ENCODE results near the gene TRMT11. TPM values are rescaled to one million over a fixed set of nuclear protein-coding genes. Genes with fewer than 3 reads are reported as not detected.
"Not testable (repeated sequence)": the region's sequence is repeated elsewhere in the genome, so short reads cannot be mapped to it uniquely, and the experiment has no call there.

The TRMT11 gene
- 18.1 and 19.8 TPM in 2 replicates for total RNA-seq

DNA sequence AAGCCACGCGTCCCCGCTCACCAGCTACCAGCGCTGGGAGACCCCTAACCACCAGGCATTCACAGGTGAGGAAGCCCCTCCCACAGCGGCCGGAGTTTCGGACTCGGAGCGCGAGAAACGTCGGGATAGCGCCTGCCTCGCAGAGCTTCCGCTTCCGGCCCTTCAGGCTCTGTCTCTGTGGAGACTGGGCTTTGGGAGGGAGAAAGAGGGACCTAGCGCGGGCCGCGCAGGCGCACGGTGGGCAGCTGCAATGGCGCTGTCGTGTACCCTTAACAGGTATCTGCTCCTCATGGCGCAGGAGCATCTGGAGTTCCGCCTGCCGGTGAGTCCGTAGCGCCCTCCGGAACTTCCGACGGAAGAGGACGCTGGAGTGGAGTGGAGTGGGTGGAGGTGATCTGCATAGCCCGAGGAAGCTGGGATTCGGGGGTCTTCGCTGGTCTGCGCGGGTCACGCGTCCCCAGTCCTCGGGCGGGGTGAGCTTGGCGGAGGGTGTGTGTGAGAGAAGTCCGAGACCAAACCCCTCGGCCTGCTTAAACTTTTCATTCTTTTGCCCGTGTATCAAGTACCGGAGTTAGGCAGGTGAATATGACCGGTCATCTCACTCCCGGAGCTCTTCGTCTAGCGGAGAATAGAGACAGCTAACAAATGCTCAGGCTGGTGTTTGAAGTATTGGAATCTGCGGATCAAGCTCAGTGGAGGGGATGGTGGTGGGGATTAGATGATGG, at the start of gene TRMT11:
Gene TRMT11, plus strand, starts transcription at position 240 of the 725 bp plus-strand sequence. Its CDS starts 11 bp downstream, at position 251.
- intact Hi-C loops (cut with micrococcal nuclease) = loop anchor here (1.0 to 2.0 kb wide), 4 partner anchors 29 to 206 kb away; no protein-coding TSS in a partner anchor

DNA sequence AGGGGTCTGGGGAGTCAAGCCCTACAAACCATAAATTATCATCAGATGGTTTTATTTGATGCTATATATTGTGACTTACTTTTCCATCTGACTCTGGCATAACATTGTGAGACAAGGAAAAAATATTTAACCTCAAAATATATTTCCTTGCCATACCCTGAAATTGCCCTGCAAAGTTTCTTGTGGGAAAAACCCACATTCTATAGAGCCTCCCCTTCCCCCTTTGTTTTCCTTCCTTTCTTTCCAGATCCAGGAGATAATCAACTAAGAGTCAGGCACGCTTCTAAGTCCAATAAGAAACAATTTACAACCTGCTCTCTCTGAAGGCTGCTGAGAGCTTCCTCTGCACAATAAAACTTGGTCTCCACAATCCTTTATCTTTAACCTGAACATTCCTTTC, 47.3 kb upstream of the TRMT11 start:
- intact Hi-C loops (cut with micrococcal nuclease) = no loop called here

DNA sequence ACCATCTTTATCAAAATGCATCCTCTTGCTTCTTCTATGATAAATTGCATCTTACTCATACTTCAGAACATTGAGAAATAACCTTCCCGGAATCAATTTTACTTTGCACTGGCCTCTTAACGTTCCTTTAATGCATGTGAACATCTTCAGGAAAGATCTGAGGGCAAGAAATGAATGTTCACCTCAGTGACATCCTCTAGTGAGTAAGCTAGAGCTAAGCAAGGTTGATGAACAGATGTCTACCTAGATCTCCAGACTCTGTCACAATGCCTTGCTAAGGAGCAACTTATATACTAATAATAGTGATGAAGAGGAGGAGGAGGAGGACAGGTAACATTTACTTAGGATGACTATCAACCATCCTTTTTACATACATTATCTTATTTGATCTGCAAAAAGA, 46.5 kb upstream of the TRMT11 start:
- intact Hi-C loops (cut with micrococcal nuclease) = no loop called here

DNA sequence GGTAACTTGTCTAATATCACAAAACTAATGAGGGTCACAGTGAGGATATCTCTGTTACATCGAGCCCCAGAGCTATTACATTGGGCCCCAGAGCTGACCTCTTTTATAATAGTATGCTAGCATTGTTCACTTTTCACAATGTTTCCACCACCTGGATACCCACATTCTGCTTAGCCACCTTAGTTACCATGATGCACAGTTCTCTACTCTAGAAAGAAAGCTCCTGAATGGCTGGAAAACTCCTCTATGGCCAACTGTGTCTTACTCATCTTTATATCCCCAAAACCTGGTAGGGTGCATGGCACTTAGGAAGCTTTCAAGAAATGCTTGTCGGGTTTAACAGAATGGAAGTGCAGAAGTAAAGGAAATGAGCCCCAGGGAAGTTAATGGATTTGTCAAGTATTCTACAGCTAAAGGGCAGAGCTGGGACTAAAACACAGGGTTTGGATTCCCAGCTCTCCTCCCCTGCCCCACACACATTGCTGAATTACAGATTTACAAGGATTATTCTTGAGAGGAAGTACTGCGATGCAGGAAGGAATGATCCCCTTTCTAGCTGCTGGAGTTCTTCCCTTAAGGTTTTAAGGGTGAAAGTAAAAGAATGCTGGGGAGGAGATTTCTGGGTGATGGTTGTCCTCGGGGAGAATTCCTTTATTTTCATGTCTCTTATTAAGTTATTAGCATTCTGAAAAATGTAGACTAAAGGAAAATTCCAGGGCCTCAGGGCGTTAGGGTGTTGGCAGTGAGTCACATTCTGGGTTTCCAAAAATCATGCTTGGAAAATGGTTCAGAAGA, 45.9 kb upstream of the TRMT11 start:
- intact Hi-C loops (cut with micrococcal nuclease) = no loop called here

DNA sequence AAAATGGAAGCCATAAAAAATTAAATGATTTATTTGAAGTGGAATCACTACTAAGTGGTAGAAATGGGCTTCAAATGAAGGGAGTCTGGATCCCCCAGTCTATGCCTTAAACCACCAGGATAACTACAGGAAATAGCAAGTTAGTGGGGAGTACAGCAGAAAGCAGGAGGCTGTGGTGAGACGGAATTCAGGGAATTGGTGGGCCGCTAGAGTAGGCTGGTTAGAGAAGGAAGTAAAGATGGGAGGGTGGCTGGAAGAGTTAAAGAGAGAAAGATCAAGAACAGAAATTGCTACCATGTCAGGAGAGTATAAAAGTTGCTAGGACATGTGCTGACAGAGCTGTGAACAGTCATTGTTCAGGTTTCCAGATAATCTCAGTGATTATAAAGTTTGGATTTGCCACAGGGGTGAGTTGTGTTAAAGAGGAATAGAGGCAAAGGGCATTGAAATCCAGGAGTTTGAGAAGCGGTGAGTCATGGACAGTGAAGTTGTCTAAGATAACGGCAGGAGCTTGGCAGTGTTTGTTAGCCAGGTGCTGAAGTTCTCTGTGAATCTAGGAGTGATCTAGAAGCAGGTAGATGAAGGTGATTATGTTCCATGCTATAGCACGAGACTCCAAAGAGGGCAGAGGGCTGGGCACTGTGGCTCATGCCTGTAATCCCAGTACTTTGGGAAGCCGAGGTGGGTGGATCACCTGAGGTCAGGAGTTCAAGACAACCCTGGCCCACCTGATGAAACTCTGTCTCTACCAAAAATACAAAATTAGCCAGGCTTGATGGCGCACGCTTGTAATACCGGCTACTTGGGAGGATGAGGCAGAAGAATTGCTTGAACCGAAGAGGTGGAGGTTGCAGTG, 43.4 kb upstream of the TRMT11 start:
- intact Hi-C loops (cut with micrococcal nuclease) = no loop called here

DNA sequence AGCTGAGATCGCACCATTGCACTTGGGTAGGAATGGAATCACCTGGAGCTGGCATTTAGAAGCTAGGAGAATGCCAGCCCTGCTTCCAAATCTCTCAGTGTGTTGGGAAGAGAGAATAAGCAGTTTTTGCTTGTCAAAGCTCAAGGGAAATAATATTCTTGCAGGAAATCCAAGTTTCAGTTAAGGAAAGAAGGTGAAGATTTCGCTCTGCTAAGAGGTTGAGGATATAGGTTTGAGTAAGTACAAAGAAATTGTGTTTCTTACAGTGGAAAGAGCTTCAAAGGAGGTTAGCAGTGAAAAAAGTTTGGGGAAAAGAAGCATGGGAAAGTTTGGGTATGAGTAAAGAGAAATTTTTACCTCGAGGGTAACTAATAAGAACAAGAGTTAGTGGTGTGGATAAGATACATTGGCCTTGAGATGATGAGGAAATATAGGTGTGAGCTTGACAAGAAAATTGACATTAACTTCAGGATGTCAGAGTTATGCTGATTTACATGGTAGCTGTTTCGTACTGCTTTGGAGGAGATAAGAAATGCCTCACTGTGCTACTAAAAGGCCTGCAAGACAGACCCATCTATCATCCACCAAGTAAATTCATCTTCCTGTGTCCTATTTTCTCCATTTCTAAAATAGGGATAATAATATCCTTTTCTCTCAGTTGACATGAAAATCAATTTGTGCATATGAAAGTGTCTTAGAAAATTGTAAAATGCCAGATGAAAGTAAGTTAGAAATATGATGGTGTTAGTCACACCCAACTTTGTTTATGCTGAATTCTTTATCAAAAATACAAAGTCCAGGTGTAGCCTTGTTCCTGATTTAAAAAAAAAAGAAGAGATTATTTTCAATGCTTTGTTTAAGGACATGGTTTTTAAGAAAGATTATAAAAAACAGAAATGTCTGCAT, 42.6 kb upstream of the TRMT11 start:
- intact Hi-C loops (cut with micrococcal nuclease) = no loop called here

DNA sequence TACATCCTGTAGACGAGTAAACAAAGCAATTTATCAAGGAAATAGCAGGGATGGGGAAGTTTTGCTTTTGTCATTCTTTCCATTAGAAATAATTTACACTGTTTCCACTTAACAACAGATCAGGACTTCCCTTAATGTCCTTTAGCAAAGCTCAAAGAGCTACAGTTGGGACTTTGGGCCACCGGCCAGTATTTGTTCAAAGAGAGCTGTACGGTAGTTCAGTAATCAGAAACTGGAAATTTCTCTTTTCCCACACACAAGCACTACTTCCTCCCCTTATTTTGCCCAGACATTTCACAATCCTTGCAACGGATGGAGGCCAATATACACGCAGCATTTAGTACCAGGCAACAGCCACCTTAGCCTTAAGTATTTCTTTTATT, 41.9 kb upstream of the TRMT11 start:
- intact Hi-C loops (cut with micrococcal nuclease) = no loop called here

DNA sequence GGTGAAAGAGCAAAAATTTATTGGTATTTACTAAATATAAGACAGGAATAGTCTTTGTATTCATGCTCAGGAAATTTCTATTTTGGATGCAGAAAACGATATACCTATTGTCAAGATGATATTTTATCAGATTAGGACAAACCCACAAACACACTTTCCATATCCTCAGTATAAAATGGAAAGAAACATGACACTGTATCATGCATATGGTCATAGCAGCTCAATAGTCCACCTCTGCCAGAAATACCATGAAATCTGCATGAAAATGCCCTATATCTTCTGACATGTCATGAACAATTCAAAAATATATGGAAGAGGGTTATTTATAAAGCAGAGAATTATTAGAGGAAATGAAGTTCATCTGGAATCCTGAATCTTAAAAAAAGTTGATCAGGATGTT, 41.4 kb upstream of the TRMT11 start:
- intact Hi-C loops (cut with micrococcal nuclease) = no loop called here

DNA sequence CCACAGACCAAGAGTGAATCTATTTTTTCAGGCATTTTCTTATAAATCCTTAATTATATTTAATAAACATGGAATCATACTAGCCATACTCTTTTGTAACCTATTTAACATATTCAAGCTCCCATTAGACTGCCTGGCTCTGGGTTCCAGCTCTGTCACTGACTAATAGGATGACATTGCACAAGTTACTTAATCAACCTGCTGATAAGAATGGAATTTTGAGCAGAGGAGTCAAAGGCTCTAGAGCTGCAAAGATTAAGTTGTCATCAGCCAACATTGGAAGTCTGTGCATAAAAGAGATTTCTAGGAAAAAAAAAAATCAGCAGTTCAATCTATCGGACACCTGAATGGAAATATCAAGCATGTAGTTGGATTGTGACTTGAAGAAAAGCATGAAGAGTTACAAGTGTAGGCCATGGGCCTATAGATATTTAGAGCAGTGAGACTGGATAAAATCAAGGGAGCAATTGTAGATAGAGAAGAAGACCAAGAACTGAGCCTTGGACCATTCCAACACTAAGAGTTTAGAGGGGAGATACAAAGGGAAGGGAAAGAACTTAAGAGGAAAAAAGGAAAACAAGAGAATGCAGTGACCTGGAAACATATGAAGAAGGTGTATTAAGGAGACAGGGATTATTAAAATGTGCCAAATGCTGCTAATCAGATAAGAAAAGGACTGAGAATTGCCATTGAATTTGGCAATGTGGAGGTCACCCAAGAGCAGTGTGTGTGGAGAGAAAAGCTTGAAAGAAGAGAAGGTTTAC, 40.8 kb upstream of the TRMT11 start:
- intact Hi-C loops (cut with micrococcal nuclease) = no loop called here

DNA sequence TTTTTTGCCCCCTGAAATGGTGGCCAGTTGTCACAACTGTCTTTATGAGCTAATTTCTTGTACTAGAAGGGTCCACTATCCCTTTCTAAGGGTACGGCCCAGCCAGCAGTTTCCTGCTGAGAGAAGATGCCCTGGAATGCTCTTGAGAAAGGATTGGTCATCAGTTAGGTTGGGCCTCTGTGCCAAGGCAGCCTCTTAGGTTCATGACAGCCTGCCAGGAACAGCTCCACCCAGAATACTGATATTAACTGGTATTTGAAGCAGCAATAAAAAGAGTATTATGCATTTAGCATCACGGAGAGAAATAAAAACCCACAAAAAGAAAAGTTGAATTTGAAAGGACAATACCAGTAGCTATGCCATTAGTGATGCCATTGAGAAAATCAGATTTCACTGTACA, 38.7 kb upstream of the TRMT11 start:
- intact Hi-C loops (cut with micrococcal nuclease) = no loop called here

DNA sequence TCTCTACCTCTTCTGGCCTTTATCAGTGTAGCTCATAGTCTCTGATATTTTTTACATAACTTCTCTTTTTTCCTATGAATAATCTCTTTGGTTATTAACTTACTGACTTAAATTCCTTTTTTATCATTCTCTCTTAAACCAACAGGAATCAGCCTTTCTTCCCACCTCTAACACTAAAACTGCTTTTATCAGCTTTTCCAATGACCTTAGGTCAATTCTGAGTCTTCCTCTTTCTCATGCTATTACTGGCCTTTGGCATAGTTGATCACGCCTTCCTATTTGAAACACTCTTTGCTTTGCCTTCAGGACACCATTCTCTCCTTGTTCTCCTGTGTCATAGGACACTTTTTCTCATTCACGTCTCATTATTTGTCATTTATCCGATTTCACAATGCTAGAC, 37.9 kb upstream of the TRMT11 start:
- intact Hi-C loops (cut with micrococcal nuclease) = no loop called here

DNA sequence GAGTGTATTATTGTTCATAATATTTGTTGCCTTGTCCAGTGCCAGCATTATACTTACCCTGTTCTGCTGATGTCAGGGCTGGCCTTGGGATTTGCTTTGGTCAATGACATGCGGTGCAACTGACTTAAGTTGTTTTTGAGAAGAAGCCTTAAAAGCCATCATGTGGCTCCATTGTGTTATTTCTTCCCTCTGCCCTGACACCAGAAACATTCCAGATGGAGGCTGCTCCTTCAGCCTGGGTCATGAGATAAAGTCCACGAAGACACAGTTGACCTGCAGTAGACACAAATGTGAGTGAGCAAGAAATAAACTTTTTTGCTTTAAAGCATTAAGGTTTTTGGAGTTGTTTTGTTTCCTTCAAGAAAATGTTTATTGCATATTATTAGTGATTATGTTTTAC, 37.3 kb upstream of the TRMT11 start:
- intact Hi-C loops (cut with micrococcal nuclease) = no loop called here

DNA sequence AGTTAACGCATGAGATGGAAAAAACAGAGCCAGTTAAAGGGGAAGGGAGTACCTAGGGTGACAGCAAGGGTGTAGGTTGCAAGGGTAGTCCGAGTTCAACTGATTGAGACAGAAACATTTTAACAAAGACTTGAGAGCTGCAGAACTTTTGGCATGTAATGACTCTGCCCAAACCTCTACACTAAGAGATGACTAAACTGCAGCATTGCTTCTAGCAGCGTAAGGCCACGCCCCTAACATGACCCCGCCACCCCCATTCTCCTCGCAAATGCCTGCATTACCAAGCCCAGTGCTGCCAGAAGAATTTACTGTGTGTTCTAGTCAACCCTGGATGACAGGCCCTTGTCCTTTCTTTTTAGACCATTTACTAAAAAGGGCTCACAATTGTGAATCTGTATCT, 36.0 kb upstream of the TRMT11 start:
- intact Hi-C loops (cut with micrococcal nuclease) = no loop called here

DNA sequence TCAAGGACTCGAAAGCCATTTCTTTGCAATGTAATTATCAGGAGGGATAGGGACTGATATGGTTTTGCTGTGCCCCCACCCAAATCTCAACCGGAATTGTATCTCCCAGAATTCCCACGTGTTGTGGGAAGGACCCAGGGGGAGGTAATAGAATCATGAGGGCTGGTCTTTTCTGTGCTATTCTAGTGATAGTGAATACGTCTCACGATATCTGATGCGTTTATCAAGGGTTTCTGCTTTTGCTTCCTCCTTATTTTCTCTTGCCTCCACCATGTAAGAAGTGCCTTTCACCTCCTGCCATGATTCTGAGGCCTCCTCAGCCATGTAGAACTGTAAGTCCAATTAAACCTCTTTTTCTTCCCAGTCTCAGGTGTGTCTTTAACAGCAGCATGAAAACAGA, 35.6 kb upstream of the TRMT11 start:
- intact Hi-C loops (cut with micrococcal nuclease) = not testable (repeated sequence)

DNA sequence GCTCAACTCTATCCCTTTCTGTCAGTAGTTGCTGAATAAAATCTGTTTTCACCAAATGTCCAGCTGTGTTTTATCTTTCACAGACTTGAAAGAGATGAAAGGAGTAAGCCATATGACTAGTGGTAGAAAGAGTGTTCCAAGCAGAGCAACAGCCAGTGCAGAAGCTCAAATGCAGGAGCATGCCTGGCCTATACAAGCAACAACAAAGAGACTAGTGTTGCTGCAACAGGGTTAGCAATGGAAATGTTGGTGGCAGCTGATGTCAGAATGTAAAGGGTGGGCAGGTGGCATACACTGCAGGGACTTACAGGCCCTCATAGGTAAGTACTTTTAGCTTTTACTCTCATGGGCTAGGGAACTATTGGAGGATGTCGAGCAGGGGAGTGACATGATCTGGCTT, 35.0 kb upstream of the TRMT11 start:
- intact Hi-C loops (cut with micrococcal nuclease) = no loop called here

DNA sequence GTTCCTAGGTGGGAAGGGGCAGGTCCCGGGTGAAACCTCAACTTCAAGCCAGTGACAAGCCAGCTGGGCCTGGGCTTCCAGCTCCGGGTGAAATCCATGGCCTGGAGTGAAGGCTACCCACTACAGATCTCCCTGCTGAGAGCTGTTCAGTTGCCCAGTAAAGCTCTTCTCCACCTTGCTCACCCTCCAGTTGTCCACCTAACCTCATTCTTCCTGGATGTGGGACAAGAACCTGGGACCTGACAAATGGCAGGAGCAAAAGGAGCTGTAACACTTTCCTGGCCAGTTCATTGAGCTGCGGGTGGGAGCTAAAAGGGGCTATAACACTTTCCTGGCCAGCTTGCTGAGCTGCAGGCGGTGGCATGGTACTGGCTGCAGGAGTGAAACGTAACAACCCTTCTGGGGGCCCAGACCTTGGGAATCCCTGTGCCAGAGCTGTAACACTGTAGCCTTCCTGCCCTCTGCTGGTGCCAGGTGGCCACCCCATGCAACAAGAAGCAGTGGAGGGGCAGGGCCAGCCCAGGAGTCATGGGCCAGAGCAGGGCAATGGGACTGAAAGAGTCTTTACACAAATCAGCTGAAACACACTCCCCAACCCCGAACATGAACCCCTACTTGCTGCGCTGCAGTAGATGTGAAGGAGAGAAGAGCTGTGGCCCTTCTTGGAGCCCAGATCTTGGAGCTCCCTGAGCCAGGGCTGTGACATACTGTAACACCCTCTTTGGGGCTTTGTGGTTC, 33.4 kb upstream of the TRMT11 start:
- intact Hi-C loops (cut with micrococcal nuclease) = no loop called here

DNA sequence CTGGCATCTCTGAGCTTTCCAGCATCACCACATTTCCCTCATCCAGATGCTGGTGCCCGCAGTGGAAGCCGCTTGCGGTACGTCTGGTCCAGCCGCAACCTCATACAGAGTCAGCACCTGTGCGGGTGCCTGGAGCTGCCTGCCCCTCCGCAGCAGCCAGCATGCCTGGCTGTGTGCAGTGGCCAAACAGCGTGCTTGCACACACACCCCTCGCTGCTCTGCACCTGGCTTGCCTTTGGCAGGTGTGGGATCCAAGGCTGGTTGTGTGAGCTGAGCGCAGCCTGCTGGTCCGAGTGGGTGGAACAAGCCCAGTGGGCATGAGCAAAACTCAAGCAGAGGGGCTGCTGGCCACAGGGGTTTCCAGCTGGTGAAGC, 32.9 kb upstream of the TRMT11 start:
- intact Hi-C loops (cut with micrococcal nuclease) = no loop called here

DNA sequence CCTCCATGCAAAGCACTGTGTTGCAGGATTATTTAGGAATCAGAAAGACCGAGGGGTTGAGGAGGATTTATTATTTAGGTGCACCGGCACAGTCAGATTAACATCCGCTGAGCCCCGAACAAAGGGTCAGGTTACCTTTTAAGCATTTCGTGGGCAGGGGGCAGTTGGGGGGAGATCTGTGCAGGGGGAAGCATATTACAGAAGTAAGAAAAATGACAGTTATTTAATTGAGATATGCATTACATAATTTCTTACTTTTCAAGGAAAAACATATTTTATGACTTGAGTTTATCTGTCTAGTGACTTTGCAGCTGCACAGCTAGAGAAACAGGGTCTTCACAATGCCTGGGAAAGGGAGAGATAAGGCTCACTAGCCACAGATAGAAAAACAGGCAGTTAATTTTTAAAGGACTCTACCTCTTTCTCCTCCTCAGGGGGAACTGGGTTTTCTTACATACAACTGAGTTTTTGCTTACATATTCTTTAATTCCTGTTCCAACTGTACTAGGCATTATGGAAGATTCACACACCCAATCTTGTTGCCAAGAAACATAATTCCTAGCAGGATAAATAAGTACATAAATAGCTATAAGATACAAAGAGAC, 31.5 kb upstream of the TRMT11 start:
- intact Hi-C loops (cut with micrococcal nuclease) = loop anchor here (5.0 kb wide), 1 partner anchor 653 kb away; the partner anchor contains the start of gene HDDC2

DNA sequence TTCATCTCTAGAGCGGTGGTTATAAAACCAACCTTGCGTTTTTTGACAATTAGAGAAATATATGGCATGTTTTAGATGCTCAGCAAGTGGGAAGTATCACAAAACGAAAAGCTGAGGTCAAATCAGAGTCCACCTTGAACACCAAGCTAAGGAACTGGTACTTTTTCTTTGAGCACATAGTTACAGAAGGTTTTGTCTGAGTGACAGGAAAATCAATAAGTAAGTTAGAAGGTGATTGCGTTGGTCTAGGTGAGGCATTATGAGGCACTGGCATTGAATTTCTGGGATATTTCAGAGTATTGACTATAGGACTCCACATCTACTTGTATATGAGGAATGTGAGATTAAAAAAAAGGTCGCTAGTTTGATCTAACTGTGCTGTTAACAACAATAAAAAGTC, 30.4 kb upstream of the TRMT11 start:
- intact Hi-C loops (cut with micrococcal nuclease) = loop anchor here (1.0 to 5.0 kb wide), 8 partner anchors 37 to 654 kb away; partner anchors contain the start of genes CENPW, HDDC2 and NCOA7
